Esophagus squamous epithelium (tissue), 4 donors: ENCODE data around the gene INSYN1.

Source experiments
- CTCF ChIP-seq, 6 experiments: fragments of 450-650 bp in 4 of 6; fragments of 200-600 bp in 2 of 6; sonication (generic) in 2 of 6; IDR thresholded peaks; one replicate each; pipeline ENCODE4 v1.5.1; 2016 to 2019; ENCODE audit warnings: antibody characterized with exemption in 6 of 6, mild to moderate bottlenecking in 4 of 6, moderate library complexity in 4 of 6
- POLR2A ChIP-seq, 4 donors: fragments of 450-650 bp; IDR thresholded peaks; one replicate each; pipeline ENCODE4 v1.6.1; 2017; ENCODE audit warnings: antibody characterized with exemption in 4 of 4, mild to moderate bottlenecking in 4 of 4, moderate library complexity in 3 of 4

DNA sequence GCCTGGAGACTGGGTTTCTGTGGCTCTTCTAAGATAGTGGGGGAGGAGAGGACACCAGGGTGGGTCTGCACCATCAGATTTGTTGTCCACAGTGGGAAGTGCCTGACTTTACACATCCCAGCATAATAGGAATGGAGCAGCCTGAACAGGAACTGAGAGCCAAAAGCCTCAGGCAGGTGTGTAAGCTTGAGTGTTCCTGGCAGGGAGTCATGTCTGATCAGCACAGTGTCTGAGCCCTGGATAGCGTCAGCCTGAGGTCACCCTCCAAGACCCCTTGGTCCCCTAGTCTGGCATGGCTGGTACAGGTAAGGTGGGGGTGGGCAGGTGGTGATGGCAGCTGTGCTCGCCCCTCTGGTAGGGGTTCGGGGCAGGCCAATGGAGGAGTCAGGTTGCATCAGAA is 20.2 kb downstream of the INSYN1 start:
- no peak for TF ChIP-seq CTCF (IDR thresholded peaks at IDR 0.05)
- TF ChIP-seq POLR2A (IDR thresholded peaks at IDR 0.05), result no peak
